ENCODE results near the gene CYB5R4. TPM values are rescaled to one million over a fixed set of nuclear protein-coding genes. Genes with fewer than 3 reads are reported as not detected.

Gene CYB5R4
- total and polyA plus RNA-seq, 2 of the 13 experiments (the other 11 are each of a cell fraction or from before 2014, with no cell fraction given): 5.3 to 26.1 TPM

- 0 out of 2 replicates have a peak, but pooled peaks have one; percentile 81 for TF ChIP-seq CSRNP1 (CRISPR knock-in tag; IDR thresholded peaks at IDR 0.05)
- TF ChIP-seq RBM39 (IDR thresholded peaks at IDR 0.05; ENCODE audit: low read depth, low read length, poor library complexity, severe bottlenecking): peak; percentile 75
- TF ChIP-seq KMT2A (CRISPR knock-in tag; IDR thresholded peaks at IDR 0.05): peak; percentile 86
- TF ChIP-seq PATZ1 (CRISPR knock-in tag; IDR thresholded peaks at IDR 0.05): peak; percentile 55
- peak; percentile 40; the same call in 1 of the 2 replicates for TF ChIP-seq TARDBP (CRISPR knock-in tag; IDR thresholded peaks at IDR 0.05)
- TF ChIP-seq, protein P1, sequence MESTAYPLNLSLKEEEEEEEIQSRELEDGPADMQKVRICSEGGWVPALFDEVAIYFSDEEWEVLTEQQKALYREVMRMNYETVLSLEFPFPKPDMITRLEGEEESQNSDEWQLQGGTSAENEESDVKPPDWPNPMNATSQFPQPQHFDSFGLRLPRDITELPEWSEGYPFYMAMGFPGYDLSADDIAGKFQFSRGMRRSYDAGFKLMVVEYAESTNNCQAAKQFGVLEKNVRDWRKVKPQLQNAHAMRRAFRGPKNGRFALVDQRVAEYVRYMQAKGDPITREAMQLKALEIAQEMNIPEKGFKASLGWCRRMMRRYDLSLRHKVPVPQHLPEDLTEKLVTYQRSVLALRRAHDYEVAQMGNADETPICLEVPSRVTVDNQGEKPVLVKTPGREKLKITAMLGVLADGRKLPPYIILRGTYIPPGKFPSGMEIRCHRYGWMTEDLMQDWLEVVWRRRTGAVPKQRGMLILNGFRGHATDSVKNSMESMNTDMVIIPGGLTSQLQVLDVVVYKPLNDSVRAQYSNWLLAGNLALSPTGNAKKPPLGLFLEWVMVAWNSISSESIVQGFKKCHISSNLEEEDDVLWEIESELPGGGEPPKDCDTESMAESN (CRISPR knock-in tag; conservative IDR thresholded peaks at IDR 0.05): peak; percentile 91
- TF ChIP-seq, protein P2, sequence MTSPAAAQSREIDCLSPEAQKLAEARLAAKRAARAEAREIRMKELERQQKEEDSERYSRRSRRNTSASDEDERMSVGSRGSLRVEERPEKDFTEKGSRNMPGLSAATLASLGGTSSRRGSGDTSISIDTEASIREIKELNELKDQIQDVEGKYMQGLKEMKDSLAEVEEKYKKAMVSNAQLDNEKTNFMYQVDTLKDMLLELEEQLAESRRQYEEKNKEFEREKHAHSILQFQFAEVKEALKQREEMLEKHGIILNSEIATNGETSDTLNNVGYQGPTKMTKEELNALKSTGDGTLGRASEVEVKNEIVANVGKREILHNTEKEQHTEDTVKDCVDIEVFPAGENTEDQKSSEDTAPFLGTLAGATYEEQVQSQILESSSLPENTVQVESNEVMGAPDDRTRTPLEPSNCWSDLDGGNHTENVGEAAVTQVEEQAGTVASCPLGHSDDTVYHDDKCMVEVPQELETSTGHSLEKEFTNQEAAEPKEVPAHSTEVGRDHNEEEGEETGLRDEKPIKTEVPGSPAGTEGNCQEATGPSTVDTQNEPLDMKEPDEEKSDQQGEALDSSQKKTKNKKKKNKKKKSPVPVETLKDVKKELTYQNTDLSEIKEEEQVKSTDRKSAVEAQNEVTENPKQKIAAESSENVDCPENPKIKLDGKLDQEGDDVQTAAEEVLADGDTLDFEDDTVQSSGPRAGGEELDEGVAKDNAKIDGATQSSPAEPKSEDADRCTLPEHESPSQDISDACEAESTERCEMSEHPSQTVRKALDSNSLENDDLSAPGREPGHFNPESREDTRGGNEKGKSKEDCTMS (CRISPR knock-in tag; conservative IDR thresholded peaks at IDR 0.05): peak; percentile 98
- TF ChIP-seq, protein P3, sequence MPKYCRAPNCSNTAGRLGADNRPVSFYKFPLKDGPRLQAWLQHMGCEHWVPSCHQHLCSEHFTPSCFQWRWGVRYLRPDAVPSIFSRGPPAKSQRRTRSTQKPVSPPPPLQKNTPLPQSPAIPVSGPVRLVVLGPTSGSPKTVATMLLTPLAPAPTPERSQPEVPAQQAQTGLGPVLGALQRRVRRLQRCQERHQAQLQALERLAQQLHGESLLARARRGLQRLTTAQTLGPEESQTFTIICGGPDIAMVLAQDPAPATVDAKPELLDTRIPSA (CRISPR knock-in tag; IDR thresholded peaks at IDR 0.05; ENCODE audit: borderline replicate concordance): no peak
- peak; percentile 98 for TF ChIP-seq SAP130 (CRISPR knock-in tag; IDR thresholded peaks at IDR 0.05; ENCODE audit: low read depth)
- TF ChIP-seq ZNF44 (CRISPR knock-in tag; IDR thresholded peaks at IDR 0.05): no peak
- TF ChIP-seq, protein P4, sequence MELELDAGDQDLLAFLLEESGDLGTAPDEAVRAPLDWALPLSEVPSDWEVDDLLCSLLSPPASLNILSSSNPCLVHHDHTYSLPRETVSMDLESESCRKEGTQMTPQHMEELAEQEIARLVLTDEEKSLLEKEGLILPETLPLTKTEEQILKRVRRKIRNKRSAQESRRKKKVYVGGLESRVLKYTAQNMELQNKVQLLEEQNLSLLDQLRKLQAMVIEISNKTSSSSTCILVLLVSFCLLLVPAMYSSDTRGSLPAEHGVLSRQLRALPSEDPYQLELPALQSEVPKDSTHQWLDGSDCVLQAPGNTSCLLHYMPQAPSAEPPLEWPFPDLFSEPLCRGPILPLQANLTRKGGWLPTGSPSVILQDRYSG (CRISPR knock-in tag; IDR thresholded peaks at IDR 0.05): peak; percentile 97; the same call in 1 of the 2 replicates
- TF ChIP-seq ATF4 (CRISPR knock-in tag; IDR thresholded peaks at IDR 0.05): peak in 1 of 2 experiments; percentile 56; a peak in 1 of 4 replicates
- TF ChIP-seq ZNF709 (CRISPR knock-in tag; IDR thresholded peaks at IDR 0.05): peak; percentile 95
- TF ChIP-seq RFXAP (CRISPR knock-in tag; IDR thresholded peaks at IDR 0.05; ENCODE audit: borderline replicate concordance): peak; percentile 78
- TF ChIP-seq HNRNPK (IDR thresholded peaks at IDR 0.05; ENCODE audit: low read depth, low read length, poor library complexity, severe bottlenecking): no peak
Measured at GRCh38 chr6:83859410-83860358, at the start of gene CYB5R4 (continued).

All from HepG2 (cell line).